NCI-H460 (cell line): ENCODE data around the gene DOP1A. TPM values are rescaled to one million over a fixed set of nuclear protein-coding genes. Genes with fewer than 3 reads are reported as not detected.
A peak's percentile ranks its signal among the peaks of the same experiment; 100 is the strongest.

Experiments used
- DNase-seq: peaks from one replicate; pipeline ENCODE4 v3.0.0-alpha.2; 2016; ENCODE audit warnings: low read depth; ENCODE audit errors: extremely low read depth
- polyA plus RNA-seq: library from polyadenylated mRNA; depleted of rRNA; stranded (reverse); fragments of >200 nt; gene quantifications from 2 replicates; pipeline ENCODE4 v1.2.3, GENCODE V29; 2014; cell fraction: nucleus; rRNA removed
- total RNA-seq: library from RNA; depleted of rRNA; stranded (reverse); fragments of >200 nt; shearing (Covaris generic); gene quantifications from 2 replicates; pipeline ENCODE4 v1.2.3, GENCODE V29; 2014; rRNA removed

The DOP1A gene
- total RNA-seq, result 5.5 and 6.7 TPM in 2 replicates
- 6.4 and 8.7 TPM in 2 replicates for polyA plus RNA-seq

GRCh38 chr6:83067448-83068439 lies at the start of gene DOP1A:
Gene DOP1A, plus strand, starts transcription at chr6:83067671. Its CDS starts 29,307 bp downstream, at chr6:83096978.
- peak; percentile 86 for DNase-seq

GRCh38 chr6:83019741-83020140 lies 47.7 kb upstream of the DOP1A start:
- no peak for DNase-seq

GRCh38 chr6:83031689-83032088 lies 35.8 kb upstream of the DOP1A start:
- no peak for DNase-seq

GRCh38 chr6:83038246-83038645 lies 29.2 kb upstream of the DOP1A start:
- no peak for DNase-seq

- DNase-seq, result no peak
These were observed 24.9 kb upstream of the DOP1A start for GRCh38 chr6:83042467-83043053.

GRCh38 chr6:83044091-83044768 lies 23.2 kb upstream of the DOP1A start:
- no peak for DNase-seq

DNA sequence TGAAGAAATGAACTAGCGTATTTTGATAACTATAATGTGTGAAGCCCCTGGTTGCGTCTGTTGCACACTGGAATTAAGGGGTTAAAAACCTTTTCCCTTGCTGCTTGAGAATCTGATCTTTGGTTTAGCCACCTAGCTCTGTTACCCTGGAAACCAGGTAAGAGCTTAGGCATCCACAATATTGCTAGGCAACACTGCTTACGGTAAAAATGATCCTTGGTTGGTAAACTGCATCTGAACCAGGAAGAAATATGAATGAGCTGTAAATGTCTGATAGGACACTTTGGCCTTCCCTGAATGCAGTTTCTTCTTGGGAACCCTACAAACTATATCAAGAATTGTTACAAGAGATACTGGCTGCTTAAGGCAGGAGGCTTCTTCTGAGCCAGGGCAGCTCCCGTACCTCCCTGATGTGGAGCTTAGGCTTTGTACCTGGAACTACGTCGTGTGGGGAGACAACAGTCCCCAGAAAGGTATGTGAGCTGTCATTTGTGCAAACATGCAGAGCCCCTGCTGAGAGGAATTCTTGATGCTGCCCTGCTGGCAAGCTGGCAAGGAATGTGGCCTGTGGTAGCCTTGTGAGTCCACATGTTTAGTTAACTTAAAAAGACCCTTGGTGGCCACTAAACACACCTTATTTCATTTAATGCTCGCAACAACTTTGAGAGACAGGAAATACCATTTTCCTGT lies 20.3 kb upstream of the DOP1A start:
- no peak for DNase-seq

- DNase-seq, result no peak
These were observed 15.9 kb upstream of the DOP1A start for GRCh38 chr6:83051377-83052172.

DNA sequence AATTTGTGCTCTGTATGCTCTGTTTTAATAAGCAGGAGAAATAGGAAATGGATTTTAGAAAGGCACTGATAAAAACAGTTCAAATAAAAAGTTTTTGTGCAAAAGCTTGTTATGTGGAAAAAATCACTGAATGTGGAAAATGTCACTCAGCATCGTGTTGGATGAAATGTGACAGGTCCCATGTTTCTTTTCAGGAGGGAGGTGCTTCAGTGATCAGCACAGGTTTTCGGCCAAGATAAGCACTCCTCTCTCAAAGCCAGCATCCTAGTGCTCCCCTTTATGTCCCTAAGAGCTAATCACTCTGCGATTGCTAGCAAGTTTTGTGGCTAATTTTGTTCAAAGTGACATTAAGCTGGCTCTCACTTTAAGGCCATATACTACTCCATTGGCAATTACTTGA lies 13.8 kb upstream of the DOP1A start:
- DNase-seq, result no peak

DNA sequence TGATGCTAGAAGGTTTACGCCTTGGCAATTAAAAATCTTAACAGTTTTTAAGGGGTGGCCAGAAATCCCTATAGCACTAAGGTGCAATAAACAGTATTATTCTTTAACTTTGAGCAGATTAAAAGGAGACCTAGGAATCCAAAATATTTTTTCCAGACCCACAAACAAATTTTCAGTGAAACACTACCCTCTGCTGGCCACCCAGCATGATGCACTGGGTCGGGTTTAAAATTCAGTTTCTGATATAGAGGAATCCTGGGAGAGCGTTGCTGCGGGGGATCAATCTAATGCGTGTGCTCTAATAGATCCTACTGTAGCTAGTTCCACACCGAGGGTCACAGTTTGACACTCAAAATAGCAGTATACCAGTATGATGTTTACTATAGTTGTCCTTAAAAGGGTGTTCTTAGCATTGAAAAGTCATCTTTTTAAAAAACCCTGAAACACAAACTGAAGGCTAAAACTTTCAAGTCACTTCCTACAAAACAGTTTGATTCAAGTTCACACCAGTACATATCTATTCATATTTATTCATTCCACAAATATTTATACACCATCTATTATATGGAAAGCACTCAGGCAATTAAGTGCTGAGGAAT lies 12.0 kb upstream of the DOP1A start:
- peak; percentile 28 for DNase-seq

DNA sequence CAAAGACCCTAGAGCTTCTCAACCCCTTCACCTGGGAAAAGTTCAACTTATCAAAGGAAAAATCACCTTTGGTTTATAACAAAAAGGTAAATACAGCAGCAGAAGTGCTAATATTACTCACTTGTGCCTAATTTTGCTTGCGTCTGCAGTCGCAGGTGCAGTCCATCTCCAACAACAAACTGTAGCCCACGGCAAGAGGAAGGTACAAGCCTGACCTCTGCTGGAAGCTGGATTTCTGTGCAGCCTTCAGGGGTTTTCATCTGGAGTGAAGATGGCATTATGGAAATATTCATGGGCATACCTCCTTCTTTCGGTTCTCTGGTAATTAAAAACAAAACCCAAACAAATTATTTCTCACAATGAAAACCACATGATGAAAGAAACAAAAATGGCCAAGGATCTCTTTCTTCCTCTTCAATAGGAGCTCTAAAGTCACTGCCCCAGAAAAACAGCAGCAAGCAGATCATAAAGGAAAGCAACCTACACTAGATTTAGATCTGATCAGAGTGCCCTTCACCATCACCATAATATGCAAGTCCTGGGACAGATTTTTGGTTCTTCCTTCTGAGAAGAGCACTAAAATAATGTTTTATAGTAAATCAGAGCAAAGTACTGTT lies 9.7 kb upstream of the DOP1A start:
- DNase-seq, result peak; percentile 47

GRCh38 chr6:83061190-83061589 lies 6.3 kb upstream of the DOP1A start:
- DNase-seq, result no peak

DNA sequence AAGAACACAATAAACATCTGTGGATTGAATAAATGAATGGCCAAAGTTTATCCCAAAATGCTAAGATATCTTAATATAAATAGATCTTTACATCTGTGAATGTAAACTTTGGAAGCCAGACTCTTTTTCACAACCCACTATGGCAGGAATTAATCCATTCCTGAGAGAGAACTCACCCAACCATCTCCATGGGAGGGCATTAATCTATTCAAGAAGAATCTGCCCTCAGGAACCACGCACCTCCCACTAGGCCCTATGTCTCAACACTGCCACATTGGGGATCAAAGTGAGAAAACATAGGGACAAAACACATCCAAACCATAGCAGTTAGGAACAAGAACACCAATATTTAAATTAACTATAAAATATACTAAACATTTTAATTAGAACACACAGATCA lies 5.2 kb upstream of the DOP1A start:
- DNase-seq, result no peak

- peak; percentile 65 for DNase-seq
These were observed 1.8 kb upstream of the DOP1A start, which contains the start of gene UBE3D for GRCh38 chr6:83065511-83066192. Gene UBE3D, minus strand, starts transcription at chr6:83065841. Its CDS starts 123 bp downstream, at chr6:83065718.

- no peak for DNase-seq
These were observed 1.1 kb downstream of the DOP1A start for GRCh38 chr6:83068616-83069015.

GRCh38 chr6:83069633-83070032 lies 2.2 kb downstream of the DOP1A start:
- DNase-seq, result no peak

GRCh38 chr6:83071023-83071422 lies 3.6 kb downstream of the DOP1A start:
- no peak for DNase-seq

- no peak for DNase-seq
These were observed 4.2 kb downstream of the DOP1A start for GRCh38 chr6:83071707-83072106.
